GM19397 (cell line): Measurements from ENCODE around the gene AGBL5.

Source experiments
- ATAC-seq: cut with Tn5 transposase; IDR thresholded peaks from one replicate; pipeline ENCODE4 v1.9.1; 2021; ENCODE audit warnings: mild to moderate bottlenecking, moderate library complexity; ENCODE audit not compliant: unreplicated experiment

Gene AGBL5

GRCh38 chr2:27050996-27051901 lies at the start of gene AGBL5:
AGBL5 (plus strand) TSS chr2:27051668; CDS start chr2:27052959, 1,291 bp downstream.
- peak; percentile 66 for ATAC-seq

- ATAC-seq = no peak
Measured at GRCh38 chr2:27001950-27002349, 49.5 kb upstream of the AGBL5 start.

GRCh38 chr2:27003007-27003406 lies 48.5 kb upstream of the AGBL5 start:
- ATAC-seq = no peak

- no peak for ATAC-seq
Measured at GRCh38 chr2:27003857-27004256, 47.6 kb upstream of the AGBL5 start.

GRCh38 chr2:27006602-27007415 lies 44.7 kb upstream of the AGBL5 start:
- ATAC-seq = no peak

- ATAC-seq = no peak
Measured at GRCh38 chr2:27007416-27008374, 43.8 kb upstream of the AGBL5 start.

- no peak for ATAC-seq
Measured at GRCh38 chr2:27008678-27009077, 42.8 kb upstream of the AGBL5 start.

- no peak for ATAC-seq
Measured at GRCh38 chr2:27009083-27009482, 42.4 kb upstream of the AGBL5 start.

- ATAC-seq = no peak
Measured at GRCh38 chr2:27009716-27010115, 41.8 kb upstream of the AGBL5 start.

- no peak for ATAC-seq
Measured at GRCh38 chr2:27010139-27010538, 41.3 kb upstream of the AGBL5 start.

- ATAC-seq = no peak
Measured at GRCh38 chr2:27013738-27014137, 37.7 kb upstream of the AGBL5 start.

- ATAC-seq = no peak
Measured at GRCh38 chr2:27014771-27015433, 36.6 kb upstream of the AGBL5 start.

- no peak for ATAC-seq
Measured at GRCh38 chr2:27016801-27017325, 34.6 kb upstream of the AGBL5 start.

GRCh38 chr2:27018142-27018541 lies 33.3 kb upstream of the AGBL5 start:
- ATAC-seq = no peak

GRCh38 chr2:27019459-27019858 lies 32.0 kb upstream of the AGBL5 start:
- no peak for ATAC-seq

- no peak for ATAC-seq
Measured at GRCh38 chr2:27019931-27020855, 31.3 kb upstream of the AGBL5 start.

GRCh38 chr2:27021253-27022049 lies 30.0 kb upstream of the AGBL5 start:
- no peak for ATAC-seq

- no peak for ATAC-seq
Measured at GRCh38 chr2:27023740-27024139, 27.7 kb upstream of the AGBL5 start.
